HCT116 (cell line): ENCODE results near the gene CLIC3. TPM values are rescaled to one million over a fixed set of nuclear protein-coding genes. Genes with fewer than 3 reads are reported as not detected.

ENCODE experiments used
- ATAC-seq: fragments of 200-7000 bp; cut with Tn5 transposase; 2 replicates; pipeline ENCODE4 v1.9.1; 2020; ENCODE audit warnings: mild to moderate bottlenecking, moderate library complexity
- BruUV-seq: library from RNA; stranded (reverse); fragments of 400-500 nt; replicated peaks from 2 replicates; lab custom pipeline; 2021; lab: Mats Ljungman, UMichigan
- CTCF ChIA-PET: fragments of 300-600 bp; sonication (Branson Sonifier 250); formaldehyde crosslinking; loops from one replicate; lab custom pipeline; 2021; ENCODE audit warnings: antibody characterized with exemption; lab: Charles Lee
- POLR2A ChIA-PET: fragments of 300-600, 350-600 bp; sonication (Branson Sonifier 250); formaldehyde crosslinking; loops from one replicate; lab custom pipeline; 2021; ENCODE audit warnings: antibody characterized with exemption; lab: Charles Lee
- RAD21 ChIA-PET, 2 experiments: fragments of 300-600 bp; sonication (Branson Sonifier 250); formaldehyde crosslinking; loops; one replicate each; lab custom pipeline; 2023; ENCODE audit warnings: low total read pairs in 2 of 2; ENCODE audit not compliant: uncharacterized antibody in 2 of 2, unreplicated experiment in 2 of 2, low non-redundant PET in 1 of 2; lab: Charles Lee
- DNase-seq: peaks from one replicate; pipeline ENCODE4 v3.0.0-alpha.2; 2010; ENCODE audit warnings: low read depth, low spot score
- H2AFZ ChIP-seq: fragments of 200-600 bp; shearing (Covaris generic), sonication (generic); 2 replicates; pipeline ENCODE4 v1.6.1; 2017; ENCODE audit warnings: low read depth, mixed run types, mixed read lengths, antibody characterized with exemption, low read length; ENCODE audit not compliant: poor library complexity, severe bottlenecking
- H3K27ac ChIP-seq: 2 replicates; pipeline ENCODE4 v1.5.1; 2012; ENCODE audit warnings: low read depth, low read length
- H3K27me3 ChIP-seq: fragments of 200-600 bp; sonication (generic); 2 replicates; pipeline ENCODE4 v1.6.1; 2016; ENCODE audit warnings: mixed run types, low read length, mixed read lengths; ENCODE audit not compliant: insufficient read depth
- H3K36me3 ChIP-seq, 2 experiments: fragments of 200-500 bp in 1 of 2; fragments of 200-600 bp in 1 of 2; sonication (Bioruptor generic) in 1 of 2; sonication (generic) in 1 of 2; 2 replicates each; pipeline versions ENCODE4 v1.5.1 to v1.6.1; 2014 to 2016; ENCODE audit warnings: low read length in 2 of 2, inconsistent platforms in 1 of 2, mixed read lengths in 1 of 2, mixed run types in 1 of 2; ENCODE audit not compliant: insufficient read depth in 2 of 2, control insufficient read depth in 1 of 2
- H3K4me1 ChIP-seq, 2 experiments: fragments of 200-600 bp in 1 of 2; sonication (generic) in 1 of 2; 2 replicates each; pipeline versions ENCODE4 v1.5.1 to v1.6.1; 2012 to 2017; ENCODE audit warnings: low read length in 2 of 2, inconsistent platforms in 1 of 2, mild to moderate bottlenecking in 1 of 2, mixed read lengths in 1 of 2, mixed run types in 1 of 2, moderate library complexity in 1 of 2; ENCODE audit not compliant: insufficient read depth in 2 of 2, control insufficient read depth in 1 of 2
- H3K4me2 ChIP-seq: fragments of 200-600 bp; sonication (generic); 2 replicates; pipeline ENCODE4 v1.6.1; 2017; ENCODE audit warnings: mixed run types, low read length, mixed read lengths
- H3K4me3 ChIP-seq, 2 experiments: fragments of 200-600 bp in 1 of 2; sonication (generic) in 1 of 2; replicated peaks in 1 of 2; 2 replicates each; pipeline ENCODE4 v1.5.1; 2011 to 2016; ENCODE audit warnings: low read length in 2 of 2, control low read depth in 1 of 2, low read depth in 1 of 2, mild to moderate bottlenecking in 1 of 2, mixed read lengths in 1 of 2, mixed run types in 1 of 2
- H3K79me2 ChIP-seq: fragments of 200-600 bp; sonication (generic); 2 replicates; pipeline ENCODE4 v1.6.1; 2017; ENCODE audit warnings: mild to moderate bottlenecking, mixed run types, low read length, moderate library complexity, mixed read lengths; ENCODE audit not compliant: insufficient read depth
- H3K9ac ChIP-seq: fragments of 200-600 bp; sonication (generic); 2 replicates; pipeline ENCODE4 v1.6.1; 2016; ENCODE audit warnings: low read length, mixed read lengths
- H3K9me2 ChIP-seq: fragments of 200-600 bp; sonication (generic), shearing (Covaris generic); 2 replicates; pipeline ENCODE4 v1.6.1; 2017; ENCODE audit warnings: mixed run types, mild to moderate bottlenecking, moderate library complexity; ENCODE audit not compliant: insufficient read depth
- H3K9me3 ChIP-seq, 2 experiments: fragments of 200-500 bp in 1 of 2; fragments of 200-600 bp in 1 of 2; sonication (Bioruptor generic) in 1 of 2; sonication (generic) in 1 of 2; 2 replicates each; pipeline ENCODE4 v1.6.1; 2014 to 2017; ENCODE audit warnings: low read length in 2 of 2, mixed read lengths in 2 of 2, inconsistent platforms in 1 of 2, low read depth in 1 of 2, mild to moderate bottlenecking in 1 of 2, mixed run types in 1 of 2, moderate library complexity in 1 of 2; ENCODE audit not compliant: control insufficient read depth in 1 of 2, insufficient read depth in 1 of 2
- H4K20me1 ChIP-seq: fragments of 200-600 bp; sonication (generic), shearing (Covaris generic); 2 replicates; pipeline ENCODE4 v1.6.1; 2017; ENCODE audit warnings: mixed run types, mild to moderate bottlenecking, moderate library complexity; ENCODE audit not compliant: insufficient read depth
- ATF3 ChIP-seq: IDR thresholded peaks from 2 replicates; pipeline ENCODE4 v1.6.1; 2012
- CBX3 ChIP-seq: IDR thresholded peaks from 2 replicates; pipeline ENCODE4 v1.6.1; 2012; ENCODE audit warnings: low read depth
- EGR1 ChIP-seq: IDR thresholded peaks from 2 replicates; pipeline ENCODE4 v1.6.1; 2012; ENCODE audit warnings: low read depth
- ELF1 ChIP-seq: IDR thresholded peaks from 2 replicates; pipeline ENCODE4 v1.6.1; 2012; ENCODE audit warnings: low read depth, borderline replicate concordance
- FOSL1 ChIP-seq: IDR thresholded peaks from 2 replicates; pipeline ENCODE4 v1.6.1; 2012; ENCODE audit warnings: low read depth
- REST ChIP-seq: IDR thresholded peaks from 2 replicates; pipeline ENCODE4 v1.6.1; 2012; ENCODE audit warnings: low read depth
- intact Hi-C: fragments of 100-400 bp; cut with micrococcal nuclease; formaldehyde crosslinking; loops from 2 replicates; pipeline ENCODE4 v1.10.0; 2022
- total RNA-seq: library from RNA; stranded (reverse); gene quantifications from one replicate; pipeline ENCODE4 v1.2.1, GENCODE V29; 2021; ENCODE audit not compliant: unreplicated experiment
- TF ChIP-seq, protein P1 (sequence below), 3 experiments: fragments of 200-600 bp in 1 of 3; sonication (generic) in 1 of 3; IDR thresholded peaks in 2 of 3; conservative IDR thresholded peaks in 1 of 3; 2 replicates each; pipeline ENCODE4 v1.5.1; 2012 to 2017; ENCODE audit warnings: low read depth in 2 of 3, low read length in 2 of 3, antibody characterized with exemption in 1 of 3, borderline replicate concordance in 1 of 3, control low read depth in 1 of 3, mild to moderate bottlenecking in 1 of 3, mixed read lengths in 1 of 3, mixed run types in 1 of 3, moderate library complexity in 1 of 3; ENCODE audit not compliant: insufficient read depth in 1 of 3

CLIC3 gene
- total RNA-seq, 1 experiment from 2014 or later: 8.4 TPM

DNA sequence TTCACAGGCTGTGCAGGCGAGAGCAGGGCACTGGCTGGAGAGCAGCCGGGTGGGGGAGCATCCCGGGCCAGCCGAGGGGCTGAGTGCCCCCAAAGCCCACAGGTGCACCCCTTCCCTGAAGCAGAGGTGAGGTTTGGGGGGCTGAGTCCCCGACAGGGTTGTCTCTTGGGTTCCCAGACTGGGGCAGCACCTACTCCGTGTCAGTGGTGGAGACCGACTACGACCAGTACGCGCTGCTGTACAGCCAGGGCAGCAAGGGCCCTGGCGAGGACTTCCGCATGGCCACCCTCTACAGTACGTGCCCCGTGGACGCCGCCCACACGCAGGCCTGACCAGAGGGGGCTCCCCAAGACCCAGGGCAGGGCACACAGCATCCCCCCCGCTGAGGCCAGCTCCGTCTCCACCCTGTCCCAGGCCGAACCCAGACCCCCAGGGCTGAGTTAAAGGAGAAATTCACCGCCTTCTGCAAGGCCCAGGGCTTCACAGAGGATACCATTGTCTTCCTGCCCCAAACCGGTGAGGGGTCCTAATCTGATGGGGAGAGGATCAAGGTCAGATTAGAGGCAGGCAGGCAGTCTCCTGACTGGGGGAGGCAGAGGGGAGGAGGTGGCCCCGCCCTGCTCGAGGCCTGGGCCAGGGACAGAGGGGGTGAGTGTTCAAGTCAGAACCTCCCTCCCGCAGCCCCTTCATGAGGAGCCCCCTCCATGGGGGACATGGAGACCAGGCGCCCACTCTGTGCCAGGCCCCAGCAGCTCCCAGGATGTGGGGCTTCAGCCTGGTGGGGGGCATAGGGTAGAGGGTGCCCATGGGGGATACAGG is 16.4 kb downstream of the CLIC3 start:
- Histone ChIP-seq H3K4me1 (peaks cover 2 to 25% of the 10 kb centered on the region in 2 experiments; a peak in 3 of 4 replicates), H2AFZ (no peak overlapping the region), H3K27ac (peak overlapping the region; percentile 18; the same call in 1 of the 2 replicates), H3K9me2 (no peaks in the 10 kb centered on the region), H3K4me2 (no peak overlapping the region), H3K27me3 (no peaks in the 10 kb centered on the region), H3K9me3 (no peaks in the 10 kb centered on the region), H3K36me3 (no peaks in the 10 kb centered on the region), H3K4me3 (no peak overlapping the region), H3K9ac (no peak overlapping the region), H3K79me2 (no peaks in the 10 kb centered on the region), H4K20me1 (no peaks in the 10 kb centered on the region)
- RAD21 ChIA-PET: no interaction called here
- intact Hi-C loops: no loop called here
- no TSS peak for BruUV-seq
- TF ChIP-seq ATF3 (no peak), CBX3 (no peak), EGR1 (no peak), ELF1 (no peak), REST (no peak), FOSL1 (no peak)
- TF ChIP-seq, protein P1, sequence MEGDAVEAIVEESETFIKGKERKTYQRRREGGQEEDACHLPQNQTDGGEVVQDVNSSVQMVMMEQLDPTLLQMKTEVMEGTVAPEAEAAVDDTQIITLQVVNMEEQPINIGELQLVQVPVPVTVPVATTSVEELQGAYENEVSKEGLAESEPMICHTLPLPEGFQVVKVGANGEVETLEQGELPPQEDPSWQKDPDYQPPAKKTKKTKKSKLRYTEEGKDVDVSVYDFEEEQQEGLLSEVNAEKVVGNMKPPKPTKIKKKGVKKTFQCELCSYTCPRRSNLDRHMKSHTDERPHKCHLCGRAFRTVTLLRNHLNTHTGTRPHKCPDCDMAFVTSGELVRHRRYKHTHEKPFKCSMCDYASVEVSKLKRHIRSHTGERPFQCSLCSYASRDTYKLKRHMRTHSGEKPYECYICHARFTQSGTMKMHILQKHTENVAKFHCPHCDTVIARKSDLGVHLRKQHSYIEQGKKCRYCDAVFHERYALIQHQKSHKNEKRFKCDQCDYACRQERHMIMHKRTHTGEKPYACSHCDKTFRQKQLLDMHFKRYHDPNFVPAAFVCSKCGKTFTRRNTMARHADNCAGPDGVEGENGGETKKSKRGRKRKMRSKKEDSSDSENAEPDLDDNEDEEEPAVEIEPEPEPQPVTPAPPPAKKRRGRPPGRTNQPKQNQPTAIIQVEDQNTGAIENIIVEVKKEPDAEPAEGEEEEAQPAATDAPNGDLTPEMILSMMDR (IDR thresholded peaks at IDR 0.05 in 2 of 3, conservative IDR thresholded peaks at IDR 0.05 in 1 of 3; ENCODE audit: borderline replicate concordance in 1 of 3, insufficient read depth in 1 of 3, low read depth in 2 of 3, low read length in 2 of 3): no peak
- POLR2A ChIA-PET: no interaction called here
- ATAC-seq: no peak
- CTCF ChIA-PET: no interaction called here
- DNase-seq: no peak
